ENCODE results near the gene SLAMF1.

SLAMF1 gene

GRCh38 chr1:160659566-160659965, 12.7 kb upstream of the SLAMF1 start:
- Histone ChIP-seq H2AFZ (ENCODE audit: low read depth, low read length, severe bottlenecking) (no peak overlapping the region), H3K9me2 (replicated peaks; ENCODE audit: insufficient read depth, low read length) (no peaks in the 10 kb centered on the region), H3K27ac (ENCODE audit: low read depth, low read length) (no peak overlapping the region), H3K4me3 (ENCODE audit: insufficient read depth, low read length, poor library complexity, severe bottlenecking) (no peak overlapping the region), H3K36me3 (ENCODE audit: low read length) (no peaks in the 10 kb centered on the region), H3K27me3 (ENCODE audit: low read length) (no peaks in the 10 kb centered on the region), H3K9ac (ENCODE audit: low read length) (no peak overlapping the region), H3K9me3 (ENCODE audit: insufficient read depth, low read length) (no peaks in the 10 kb centered on the region), H3K79me2 (ENCODE audit: insufficient read depth, low read length) (no peaks in the 10 kb centered on the region), H3K4me2 (ENCODE audit: low read depth, low read length, poor library complexity, severe bottlenecking) (no peak overlapping the region), H3F3A (ENCODE audit: insufficient read depth) (0 out of 2 replicates have a peak, but pooled peaks cover 4% of the 10 kb centered on the region), H4K20me1 (ENCODE audit: low read depth, low read length) (no peaks in the 10 kb centered on the region)
- TF ChIP-seq CTCF (IDR thresholded peaks at IDR 0.05; ENCODE audit: insufficient read depth, low read length, poor library complexity, severe bottlenecking) (no peak), EZH2phosphoT487 (conservative IDR thresholded peaks at IDR 0.05; ENCODE audit: low read length) (no peak)

- Histone ChIP-seq H3K4me2 (ENCODE audit: low read depth, low read length, poor library complexity, severe bottlenecking) (no peak overlapping the region), H3K9me2 (replicated peaks; ENCODE audit: insufficient read depth, low read length) (no peaks in the 10 kb centered on the region), H3K9me3 (ENCODE audit: insufficient read depth, low read length) (no peaks in the 10 kb centered on the region), H3K9ac (ENCODE audit: low read length) (no peak overlapping the region), H3K79me2 (ENCODE audit: insufficient read depth, low read length) (no peaks in the 10 kb centered on the region), H3K36me3 (ENCODE audit: low read length) (no peaks in the 10 kb centered on the region), H3F3A (ENCODE audit: insufficient read depth) (0 out of 2 replicates have a peak, but pooled peaks cover 4% of the 10 kb centered on the region), H3K27ac (ENCODE audit: low read depth, low read length) (no peak overlapping the region), H3K4me3 (ENCODE audit: insufficient read depth, low read length, poor library complexity, severe bottlenecking) (no peak overlapping the region), H2AFZ (ENCODE audit: low read depth, low read length, severe bottlenecking) (no peak overlapping the region), H3K27me3 (ENCODE audit: low read length) (no peaks in the 10 kb centered on the region), H4K20me1 (ENCODE audit: low read depth, low read length) (no peaks in the 10 kb centered on the region)
- TF ChIP-seq EZH2phosphoT487 (conservative IDR thresholded peaks at IDR 0.05; ENCODE audit: low read length) = no peak
These were observed 12.0 kb upstream of the SLAMF1 start for GRCh38 chr1:160658814-160659193.

GRCh38 chr1:160658162-160658813, 11.4 kb upstream of the SLAMF1 start:
- Histone ChIP-seq H3K9ac (ENCODE audit: low read length) (no peak overlapping the region), H3K4me3 (ENCODE audit: insufficient read depth, low read length, poor library complexity, severe bottlenecking) (no peak overlapping the region), H3K9me2 (replicated peaks; ENCODE audit: insufficient read depth, low read length) (no peaks in the 10 kb centered on the region), H3F3A (ENCODE audit: insufficient read depth) (0 out of 2 replicates have a peak, but pooled peaks cover 4% of the 10 kb centered on the region), H3K79me2 (ENCODE audit: insufficient read depth, low read length) (no peaks in the 10 kb centered on the region), H3K27ac (ENCODE audit: low read depth, low read length) (no peak overlapping the region), H3K27me3 (ENCODE audit: low read length) (no peaks in the 10 kb centered on the region), H4K20me1 (ENCODE audit: low read depth, low read length) (no peaks in the 10 kb centered on the region), H3K9me3 (ENCODE audit: insufficient read depth, low read length) (no peaks in the 10 kb centered on the region), H3K4me2 (ENCODE audit: low read depth, low read length, poor library complexity, severe bottlenecking) (no peak overlapping the region), H2AFZ (ENCODE audit: low read depth, low read length, severe bottlenecking) (no peak overlapping the region), H3K36me3 (ENCODE audit: low read length) (no peaks in the 10 kb centered on the region)
- TF ChIP-seq EZH2phosphoT487 (conservative IDR thresholded peaks at IDR 0.05; ENCODE audit: low read length) (no peak), CTCF (IDR thresholded peaks at IDR 0.05; ENCODE audit: insufficient read depth, low read length, poor library complexity, severe bottlenecking) (no peak)

GRCh38 chr1:160657250-160657781, 10.5 kb upstream of the SLAMF1 start:
- Histone ChIP-seq H3K9me3 (ENCODE audit: insufficient read depth, low read length) (no peaks in the 10 kb centered on the region), H3K27ac (ENCODE audit: low read depth, low read length) (no peak overlapping the region), H3K9me2 (replicated peaks; ENCODE audit: insufficient read depth, low read length) (no peaks in the 10 kb centered on the region), H3K4me3 (ENCODE audit: insufficient read depth, low read length, poor library complexity, severe bottlenecking) (no peak overlapping the region), H2AFZ (ENCODE audit: low read depth, low read length, severe bottlenecking) (no peak overlapping the region), H3K9ac (ENCODE audit: low read length) (no peak overlapping the region), H3F3A (ENCODE audit: insufficient read depth) (0 out of 2 replicates have a peak, but pooled peaks cover 4% of the 10 kb centered on the region), H3K79me2 (ENCODE audit: insufficient read depth, low read length) (no peaks in the 10 kb centered on the region), H3K27me3 (ENCODE audit: low read length) (no peaks in the 10 kb centered on the region), H3K4me2 (ENCODE audit: low read depth, low read length, poor library complexity, severe bottlenecking) (no peak overlapping the region), H4K20me1 (ENCODE audit: low read depth, low read length) (no peaks in the 10 kb centered on the region), H3K36me3 (ENCODE audit: low read length) (no peaks in the 10 kb centered on the region)
- TF ChIP-seq EZH2phosphoT487 (conservative IDR thresholded peaks at IDR 0.05; ENCODE audit: low read length) = no peak
- no peak for TF ChIP-seq CTCF (IDR thresholded peaks at IDR 0.05; ENCODE audit: insufficient read depth, low read length, poor library complexity, severe bottlenecking)
